IMR-90 (cell line): ENCODE data around the gene KIAA0408. TPM values are rescaled to one million over a fixed set of nuclear protein-coding genes. Genes with fewer than 3 reads are reported as not detected.

ENCODE experiments used
- ATAC-seq: fragments of 200-7000 bp; cut with Tn5 transposase; 2 replicates; pipeline ENCODE4 v1.9.1; 2020; ENCODE audit warnings: low read depth, mild to moderate bottlenecking, moderate library complexity
- BruUV-seq: library from RNA; stranded (reverse); fragments of 400-500 nt; replicated peaks from 2 replicates; lab custom pipeline; 2021; lab: Mats Ljungman, UMichigan
- CTCF ChIA-PET: fragments of 300-600 bp; formaldehyde crosslinking; extraction: SDS; loops from one replicate; lab custom pipeline; 2021; ENCODE audit warnings: antibody characterized with exemption; lab: Yijun Ruan, JAX
- POLR2A ChIA-PET: fragments of 300-600 bp; sonication (Branson Sonifier 250); formaldehyde crosslinking; loops from one replicate; lab custom pipeline; 2022; ENCODE audit warnings: antibody characterized with exemption; ENCODE audit not compliant: unreplicated experiment; lab: Charles Lee
- DNase-seq: peaks from one replicate; pipeline ENCODE4 v3.0.0; 2013
- H2AFZ ChIP-seq: replicated peaks from 2 replicates; pipeline ENCODE3; 2013; ENCODE audit warnings: low read length, mild to moderate bottlenecking; ENCODE audit not compliant: poor library complexity
- H2AK5ac ChIP-seq: 2 replicates; pipeline ENCODE4 v1.6.1; 2013; ENCODE audit warnings: low read depth, low read length, inconsistent platforms
- H2AK9ac ChIP-seq: replicated peaks from 2 replicates; pipeline ENCODE3; 2013; ENCODE audit warnings: mild to moderate bottlenecking, low read depth, low read length, moderate library complexity; ENCODE audit not compliant: poor library complexity
- H2BK120ac ChIP-seq: 2 replicates; pipeline ENCODE4 v1.6.1; 2013; ENCODE audit warnings: low read depth, low read length, inconsistent platforms
- H2BK15ac ChIP-seq: 3 replicates; pipeline ENCODE4 v1.6.1; 2013; ENCODE audit warnings: low read depth, low read length, inconsistent platforms
- H2BK20ac ChIP-seq: 2 replicates; pipeline ENCODE4 v1.6.1; 2013; ENCODE audit warnings: low read depth, mild to moderate bottlenecking, inconsistent platforms, low read length, moderate library complexity
- H2BK5ac ChIP-seq: 2 replicates; pipeline ENCODE4 v1.6.1; 2013; ENCODE audit warnings: mild to moderate bottlenecking, low read depth, low read length, inconsistent platforms; ENCODE audit not compliant: poor library complexity, severe bottlenecking
- H3K14ac ChIP-seq: replicated peaks from 2 replicates; pipeline ENCODE4 v1.6.1; 2013; ENCODE audit warnings: low read depth, low read length, inconsistent platforms
- H3K18ac ChIP-seq: 2 replicates; pipeline ENCODE4 v1.6.1; 2013; ENCODE audit warnings: low read depth, low read length, control low read depth
- H3K23ac ChIP-seq: 2 replicates; pipeline ENCODE4 v1.6.1; 2013; ENCODE audit warnings: low read depth, low read length, inconsistent platforms
- H3K27ac ChIP-seq: 2 replicates; pipeline ENCODE4 v1.5.1; 2013; ENCODE audit warnings: mild to moderate bottlenecking, control low read depth, low read length; ENCODE audit not compliant: insufficient read depth
- H3K27me3 ChIP-seq: 2 replicates; pipeline ENCODE4 v1.6.1; 2013; ENCODE audit warnings: low read length; ENCODE audit not compliant: control insufficient read depth, insufficient read depth
- H3K36me3 ChIP-seq: 2 replicates; pipeline ENCODE4 v1.6.1; 2013; ENCODE audit warnings: low read length, mixed read lengths; ENCODE audit not compliant: control insufficient read depth, insufficient read depth
- H3K4ac ChIP-seq: 2 replicates; pipeline ENCODE4 v1.6.1; 2013; ENCODE audit warnings: low read depth, low read length, inconsistent platforms
- H3K4me1 ChIP-seq: 2 replicates; pipeline ENCODE4 v1.6.1; 2013; ENCODE audit warnings: low read length, mixed read lengths; ENCODE audit not compliant: control insufficient read depth, insufficient read depth
- H3K4me2 ChIP-seq: 2 replicates; pipeline ENCODE4 v1.6.1; 2013; ENCODE audit warnings: low read depth, mild to moderate bottlenecking, control low read depth, low read length, moderate library complexity
- H3K4me3 ChIP-seq: 2 replicates; pipeline ENCODE4 v1.5.1; 2013; ENCODE audit warnings: low read depth, mild to moderate bottlenecking, control low read depth, low read length, moderate library complexity; ENCODE audit not compliant: insufficient read depth
- H3K56ac ChIP-seq: 2 replicates; pipeline ENCODE4 v1.6.1; 2013; ENCODE audit warnings: low read length, inconsistent platforms; ENCODE audit not compliant: insufficient read depth; ENCODE audit errors: extremely low read depth
- H3K79me1 ChIP-seq, 2 experiments: 2 replicates each; pipeline ENCODE4 v1.6.1; 2013; ENCODE audit warnings: low read length in 2 of 2, inconsistent platforms in 1 of 2, low read depth in 1 of 2
- H3K9ac ChIP-seq: 2 replicates; pipeline ENCODE4 v1.6.1; 2013; ENCODE audit warnings: low read depth, low read length, control low read depth
- H3K9me1 ChIP-seq: 2 replicates; pipeline ENCODE4 v1.6.1; 2013; ENCODE audit warnings: low read length, inconsistent platforms; ENCODE audit not compliant: insufficient read depth
- H3K9me3 ChIP-seq: 2 replicates; pipeline ENCODE4 v1.6.1; 2013; ENCODE audit warnings: low read length; ENCODE audit not compliant: control insufficient read depth, insufficient read depth
- H4K20me1 ChIP-seq: 2 replicates; pipeline ENCODE4 v1.6.1; 2013; ENCODE audit warnings: low read length, inconsistent platforms; ENCODE audit not compliant: insufficient read depth
- H4K5ac ChIP-seq: 2 replicates; pipeline ENCODE4 v1.6.1; 2013; ENCODE audit warnings: mild to moderate bottlenecking, low read depth, low read length, control low read depth
- H4K8ac ChIP-seq, 2 experiments: 2 replicates each; pipeline ENCODE4 v1.6.1; 2013; ENCODE audit warnings: low read depth in 2 of 2, low read length in 2 of 2, control low read depth in 1 of 2, inconsistent platforms in 1 of 2
- H4K91ac ChIP-seq: 2 replicates; pipeline ENCODE4 v1.6.1; 2013; ENCODE audit warnings: low read depth, low read length, inconsistent platforms; ENCODE audit not compliant: insufficient read depth
- CEBPB ChIP-seq: IDR thresholded peaks from 2 replicates; pipeline ENCODE4 v1.6.1; 2012; ENCODE audit warnings: low read depth, low read length, improper control_type of control experiment
- CHD1 ChIP-seq: IDR thresholded peaks from 2 replicates; pipeline ENCODE4 v1.6.1; 2012; ENCODE audit warnings: low read depth, low read length, improper control_type of control experiment
- FOS ChIP-seq: fragments of 150-350 bp; IDR thresholded peaks from 2 replicates; pipeline ENCODE4 v1.6.1; 2016; ENCODE audit warnings: low read depth, low read length
- MAFK ChIP-seq: IDR thresholded peaks from 2 replicates; pipeline ENCODE4 v1.6.1; 2012; ENCODE audit warnings: low read depth, low read length, improper control_type of control experiment
- RAD21 ChIP-seq: IDR thresholded peaks from 2 replicates; pipeline ENCODE4 v1.6.1; 2012; ENCODE audit warnings: low read length, improper control_type of control experiment
- RCOR1 ChIP-seq: IDR thresholded peaks from 2 replicates; pipeline ENCODE4 v1.6.1; 2012; ENCODE audit warnings: mild to moderate bottlenecking, low read length, improper control_type of control experiment; ENCODE audit not compliant: insufficient replicate concordance
- SMC3 ChIP-seq: fragments of 150-350 bp; IDR thresholded peaks from 2 replicates; pipeline ENCODE4 v1.6.1; 2016; ENCODE audit warnings: low read depth, mild to moderate bottlenecking, antibody characterized with exemption, low read length, moderate library complexity
- WGBS, 2 experiments: methylation state at CpG; one replicate each; pipeline versions ENCODE4 v1.1.5 to v1.1.7; 2013; ENCODE audit warnings: missing lambda C conversion rate in 2 of 2; ENCODE audit not compliant: insufficient read length in 1 of 2; ENCODE audit errors: extremely low coverage in 2 of 2; 5-methylcytosine and 5-hydroxymethylcytosine counted together
- dilution Hi-C: fragments of 300-500 bp; cut with HindIII; formaldehyde crosslinking; loops from one replicate; pipeline ENCODE4 v1.14.3; 2018; ENCODE audit warnings: low sequenced_read_pairs; ENCODE audit not compliant: unreplicated experiment
- in situ Hi-C: fragments of 300-500 bp; cut with MboI; formaldehyde crosslinking; loops from 3 replicates; pipeline ENCODE4 v1.14.3; 2019; ENCODE audit warnings: low sequenced_read_pairs, inconsistent platforms, mixed read lengths
- intact Hi-C: fragments of 100-400 bp; cut with micrococcal nuclease; formaldehyde crosslinking; loops from 2 replicates; pipeline ENCODE4 v1.10.0; 2022
- polyA plus RNA-seq, 3 experiments: library from polyadenylated mRNA; depleted of rRNA; stranded (reverse); fragments of >200 nt; gene quantifications; 2 replicates each; pipeline ENCODE4 v1.2.3, GENCODE V29; 2012; ENCODE audit warnings: low replicate concordance in 1 of 3
- total RNA-seq: library from RNA; depleted of rRNA; stranded (reverse); fragments of >200 nt; gene quantifications from 2 replicates; pipeline ENCODE4 v1.2.3, GENCODE V29; 2012
- TF ChIP-seq, protein P1 (sequence below): fragments of 150-350 bp; IDR thresholded peaks from 2 replicates; pipeline ENCODE4 v1.6.1; 2017; ENCODE audit warnings: mild to moderate bottlenecking, antibody characterized with exemption, low read length, low read depth

Gene KIAA0408
- total and polyA plus RNA-seq, 2 of the 4 experiments (the other 2 are of a cell fraction) = 0.90 to 2.9 TPM

DNA sequence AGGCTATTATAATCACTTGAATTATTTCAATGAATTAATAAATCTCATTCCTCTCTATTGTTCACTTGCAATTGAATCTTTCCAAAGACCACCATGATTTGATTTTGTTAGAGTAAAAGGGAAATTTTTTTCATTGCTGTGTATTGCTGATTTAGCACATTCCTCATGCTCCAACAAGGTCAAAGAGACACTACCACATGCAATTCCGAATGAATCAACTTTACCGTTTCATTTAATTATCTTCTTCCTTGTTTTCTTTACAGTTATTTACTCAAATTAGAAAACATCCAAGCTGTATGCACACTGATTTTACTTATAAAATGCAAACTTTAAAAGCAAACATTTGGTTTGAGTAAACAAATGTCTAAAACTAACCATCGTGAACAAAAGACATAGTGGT, 967 bp downstream of the KIAA0408 start:
- intact Hi-C loops (no loop called here), dilution Hi-C loops (no loop called here), in situ Hi-C loops (no loop called here)
- H3K4me3 ChIP-seq = no peak overlapping the region
- H3K9me1 ChIP-seq = no peaks in the 10 kb centered on the region
- H3K27ac ChIP-seq = no peak overlapping the region
- no peak overlapping the region for H3K23ac ChIP-seq
- H3K14ac ChIP-seq = no peak overlapping the region
- H4K20me1 ChIP-seq = no peaks in the 10 kb centered on the region
- peaks cover 2% of the 10 kb centered on the region for H3K4me1 ChIP-seq
- H2BK20ac ChIP-seq = no peak overlapping the region
- TF ChIP-seq RAD21 = no peak
- TF ChIP-seq SMC3 = no peak
- no peak for TF ChIP-seq CHD1
- TF ChIP-seq CEBPB = no peak
- no peak for TF ChIP-seq FOS
- TF ChIP-seq MAFK = peak; percentile 90
- no peak for TF ChIP-seq RCOR1
- TF ChIP-seq, protein P1, sequence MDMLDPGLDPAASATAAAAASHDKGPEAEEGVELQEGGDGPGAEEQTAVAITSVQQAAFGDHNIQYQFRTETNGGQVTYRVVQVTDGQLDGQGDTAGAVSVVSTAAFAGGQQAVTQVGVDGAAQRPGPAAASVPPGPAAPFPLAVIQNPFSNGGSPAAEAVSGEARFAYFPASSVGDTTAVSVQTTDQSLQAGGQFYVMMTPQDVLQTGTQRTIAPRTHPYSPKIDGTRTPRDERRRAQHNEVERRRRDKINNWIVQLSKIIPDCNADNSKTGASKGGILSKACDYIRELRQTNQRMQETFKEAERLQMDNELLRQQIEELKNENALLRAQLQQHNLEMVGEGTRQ = no peak
- BruUV-seq = no TSS peak
- no peak overlapping the region for H3K9ac ChIP-seq
- H4K5ac ChIP-seq = no peak overlapping the region
- H4K91ac ChIP-seq = no peak overlapping the region
- no peak overlapping the region for H4K8ac ChIP-seq
- no peak overlapping the region for H2AK5ac ChIP-seq
- no CpG with 5 or more reads among the region's 3 CpGs for WGBS, 2 experiments
- no peak overlapping the region for H3K4me2 ChIP-seq
- no peak overlapping the region for H2BK5ac ChIP-seq
- no peak overlapping the region for H3K56ac ChIP-seq
- no peak overlapping the region for H2BK15ac ChIP-seq
- no peak overlapping the region for H2BK120ac ChIP-seq
- POLR2A ChIA-PET = no interaction called here
- no peak overlapping the region for H2AFZ ChIP-seq
- no peaks in the 10 kb centered on the region for H3K9me3 ChIP-seq
- DNase-seq = no peak
- CTCF ChIA-PET = no interaction called here
- no peak overlapping the region for H2AK9ac ChIP-seq
- no peak overlapping the region for H3K18ac ChIP-seq
- no peaks in the 10 kb centered on the region for H3K36me3 ChIP-seq
- no peak for ATAC-seq
- no peak overlapping the region for H3K4ac ChIP-seq
- H3K79me1 ChIP-seq = no peaks in the 10 kb centered on the region
- H3K27me3 ChIP-seq = no peaks in the 10 kb centered on the region
